Astrocyte of the cerebellum (primary cell): ENCODE results near the gene ANKRD11.

ENCODE experiments used
- DNase-seq: peaks from one replicate; pipeline ENCODE4 v3.0.0-alpha.2; 2011; ENCODE audit warnings: low read depth
- H3K4me3 ChIP-seq: 2 replicates; pipeline ENCODE4 v1.5.1; 2011; ENCODE audit warnings: mild to moderate bottlenecking, low read depth, low read length, moderate library complexity
- CTCF ChIP-seq: IDR thresholded peaks from 2 replicates; pipeline ENCODE4 v1.5.1; 2012; ENCODE audit warnings: low read length, low read depth, moderate library complexity, mild to moderate bottlenecking; ENCODE audit errors: missing control alignments
- in situ Hi-C: cut with HindIII; loops from 2 replicates; pipeline ENCODE4 v1.10.0; 2017; ENCODE audit warnings: low sequenced_read_pairs

ANKRD11 gene

GRCh38 chr16:89453501-89454321 is 36.6 kb downstream of the ANKRD11 start:
- DNase-seq = no peak
- peak; percentile 40 for TF ChIP-seq CTCF
- no peak overlapping the region for H3K4me3 ChIP-seq
- in situ Hi-C loops = no loop called here

GRCh38 chr16:89452925-89453324 is 37.4 kb downstream of the ANKRD11 start:
- TF ChIP-seq CTCF = no peak
- no peak for DNase-seq
- in situ Hi-C loops = no loop called here
- no peak overlapping the region for H3K4me3 ChIP-seq

- no peak overlapping the region for H3K4me3 ChIP-seq
- no peak for DNase-seq
- in situ Hi-C loops = no loop called here
- TF ChIP-seq CTCF = no peak
Measured at GRCh38 chr16:89452241-89452640, 38.1 kb downstream of the ANKRD11 start.

GRCh38 chr16:89450537-89450936 is 39.8 kb downstream of the ANKRD11 start:
- H3K4me3 ChIP-seq = no peak overlapping the region
- in situ Hi-C loops = no loop called here
- TF ChIP-seq CTCF = no peak
- no peak for DNase-seq

- H3K4me3 ChIP-seq = no peak overlapping the region
- DNase-seq = no peak
- no peak for TF ChIP-seq CTCF
- in situ Hi-C loops = no loop called here
Measured at GRCh38 chr16:89449726-89450335, 40.5 kb downstream of the ANKRD11 start.

GRCh38 chr16:89448656-89449055 is 41.7 kb downstream of the ANKRD11 start:
- DNase-seq = no peak
- H3K4me3 ChIP-seq = no peak overlapping the region
- in situ Hi-C loops = no loop called here
- no peak for TF ChIP-seq CTCF
